GM21360 (cell line): Measurements from ENCODE around the gene PEX5.
A peak's percentile ranks its signal among the peaks of the same experiment; 100 is the strongest.

Experiments used
- ATAC-seq: cut with Tn5 transposase; IDR thresholded peaks from one replicate; pipeline ENCODE4 v1.9.1; 2021; ENCODE audit warnings: mild to moderate bottlenecking, moderate library complexity; ENCODE audit not compliant: unreplicated experiment

The PEX5 gene

DNA sequence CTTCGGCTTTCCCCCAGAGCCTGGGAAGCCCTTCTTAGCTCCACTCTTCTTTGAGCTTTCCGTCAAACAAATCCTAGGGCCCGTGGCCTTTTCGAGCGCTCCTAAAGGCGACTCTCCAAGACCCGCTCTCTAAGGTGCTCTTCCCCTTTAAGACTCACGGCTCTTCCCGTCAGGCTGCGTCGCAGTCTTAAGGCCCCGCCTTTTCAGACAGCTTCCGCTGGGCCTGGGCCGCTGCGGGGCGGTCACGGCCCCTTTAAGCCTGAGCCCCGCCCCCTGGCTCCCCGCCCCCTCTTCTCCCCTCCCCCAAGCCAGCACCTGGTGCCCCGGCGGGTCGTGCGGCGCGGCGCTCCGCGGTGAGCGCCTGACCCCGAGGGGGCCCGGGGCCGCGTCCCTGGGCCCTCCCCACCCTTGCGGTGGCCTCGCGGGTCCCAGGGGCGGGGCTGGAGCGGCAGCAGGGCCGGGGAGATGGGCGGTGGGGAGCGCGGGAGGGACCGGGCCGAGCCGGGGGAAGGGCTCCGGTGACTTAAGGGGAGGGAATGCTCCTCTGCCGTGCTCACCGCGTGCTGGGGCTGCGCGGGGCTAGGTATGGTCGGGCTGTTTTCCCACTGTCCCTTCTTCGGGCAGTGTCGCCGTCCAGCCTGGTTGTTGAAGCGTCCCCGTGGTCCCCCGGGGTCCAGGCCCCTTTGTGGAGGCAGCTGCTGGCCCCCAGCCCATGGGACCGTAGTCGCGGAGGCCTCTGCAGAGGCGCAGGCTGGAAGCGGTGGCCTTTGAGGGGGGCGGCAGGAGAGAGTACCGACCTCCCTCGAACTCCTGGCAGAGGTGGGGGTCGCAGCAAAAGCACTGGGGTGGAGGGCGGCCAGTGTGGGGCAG, at the start of gene PEX5:
PEX5 (plus strand) TSS at position 289 of the 870 bp plus-strand sequence. CDS start 692 bp downstream, outside the sequence.
- peak; percentile 88 for ATAC-seq

DNA sequence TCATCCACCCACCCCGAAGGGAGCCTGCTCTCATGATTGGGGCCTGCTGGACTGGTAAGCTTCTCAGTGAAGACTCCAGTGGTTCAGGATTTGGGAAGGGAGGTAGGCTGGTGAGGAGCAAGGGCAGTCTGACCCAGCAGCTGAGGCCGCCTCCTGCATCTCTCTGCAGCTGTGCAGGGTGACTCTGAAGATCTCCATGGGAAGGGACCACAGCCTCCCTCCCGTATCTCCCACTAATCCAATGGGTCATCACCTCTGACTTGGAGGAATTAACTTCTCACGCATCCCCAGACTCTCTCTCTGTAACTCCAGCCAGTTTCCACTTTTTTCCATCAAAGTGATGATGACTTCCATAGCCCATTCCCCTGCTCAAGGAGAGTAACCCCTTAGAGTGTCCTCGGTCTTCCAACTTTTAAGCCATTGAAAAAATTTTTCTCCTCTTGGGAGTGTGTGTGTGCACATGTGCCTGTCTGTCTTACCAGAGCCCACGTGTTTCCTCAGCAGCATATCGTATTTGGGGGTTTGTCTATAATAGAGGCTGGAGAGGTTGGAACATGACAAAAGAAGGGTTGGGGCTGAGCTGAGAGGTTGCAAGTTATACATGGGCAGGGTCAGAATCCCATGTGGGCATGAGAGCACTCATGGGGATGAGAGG, 48.0 kb upstream of the PEX5 start:
- ATAC-seq = no peak

GRCh38 chr12:7142056-7142644, 47.3 kb upstream of the PEX5 start:
- no peak for ATAC-seq

- ATAC-seq = no peak
Measured at GRCh38 chr12:7142809-7143465, 46.5 kb upstream of the PEX5 start.

DNA sequence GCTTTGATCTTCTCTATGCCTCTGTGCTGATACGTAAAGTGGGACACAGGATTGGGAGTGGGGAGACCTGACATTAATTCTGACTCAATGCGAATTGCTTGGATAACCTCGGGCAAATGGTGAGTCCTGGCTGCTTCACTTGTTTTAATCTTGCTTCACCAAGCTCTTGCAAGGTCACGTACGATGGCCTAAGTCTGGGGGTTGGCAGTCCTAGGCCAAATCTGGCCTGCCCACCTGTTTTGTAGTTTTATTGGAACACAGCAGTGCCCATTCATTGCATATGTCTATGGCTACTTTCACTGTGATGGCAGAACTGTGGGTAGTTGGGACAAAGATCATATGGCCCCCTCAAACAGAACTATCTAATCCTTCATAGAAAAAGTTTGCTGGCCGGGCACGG, 45.9 kb upstream of the PEX5 start:
- ATAC-seq = no peak

DNA sequence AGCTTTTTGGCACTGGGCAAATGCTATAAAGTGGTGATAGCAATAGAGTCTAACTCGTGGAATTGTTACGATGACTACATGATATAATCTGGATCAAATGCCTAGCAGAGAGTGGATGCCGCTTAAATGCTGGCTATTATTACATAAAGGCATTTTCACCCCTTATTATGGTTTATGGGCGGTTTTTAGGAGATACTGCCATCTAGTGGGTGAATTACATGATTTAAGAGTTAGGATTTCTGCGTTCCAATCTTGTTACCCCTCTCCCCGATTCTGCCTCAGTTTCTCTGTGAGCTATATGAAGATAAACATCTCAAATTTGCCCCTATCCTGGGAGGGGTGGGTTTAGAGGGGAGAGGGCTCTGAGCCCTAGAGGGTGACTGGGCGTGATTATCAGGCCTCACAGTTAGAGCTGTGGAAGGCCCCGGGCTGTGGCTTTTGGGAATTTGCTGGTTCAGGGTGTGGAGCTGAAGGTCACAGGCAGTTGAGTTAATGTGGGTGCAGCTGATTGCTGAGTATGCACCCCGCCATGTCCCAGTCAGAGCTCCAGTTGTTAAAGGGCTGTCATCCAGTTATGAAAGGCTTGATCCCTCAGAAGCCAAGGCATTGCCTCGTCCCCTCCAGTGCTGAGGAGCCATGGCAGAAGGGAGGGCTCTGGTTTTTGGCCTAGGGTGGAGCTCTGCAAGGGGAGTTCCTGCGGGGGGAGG, 44.9 kb upstream of the PEX5 start:
- ATAC-seq = no peak

DNA sequence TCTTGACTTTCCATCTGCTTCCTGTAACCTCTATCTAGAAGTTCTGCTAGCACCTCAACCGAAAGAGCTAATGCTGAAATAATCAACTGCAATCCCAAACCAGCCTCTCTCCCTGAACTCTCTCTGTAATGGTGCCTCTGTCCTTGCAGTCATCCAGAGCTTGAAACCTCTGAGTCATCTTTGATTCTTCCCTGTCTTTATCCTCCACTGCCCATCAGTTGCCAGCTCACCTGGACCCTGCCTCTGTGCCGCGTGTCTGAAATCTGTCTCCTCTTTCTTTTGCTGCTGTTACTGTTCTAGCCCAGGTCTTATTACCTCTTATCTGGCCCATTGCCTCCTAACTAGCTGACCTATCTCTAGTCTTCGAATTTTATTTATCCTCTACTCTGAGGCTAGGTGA, 43.8 kb upstream of the PEX5 start:
- ATAC-seq = no peak

GRCh38 chr12:7146228-7146627, 43.3 kb upstream of the PEX5 start:
- ATAC-seq = no peak

GRCh38 chr12:7146906-7147305, 42.6 kb upstream of the PEX5 start:
- no peak for ATAC-seq

DNA sequence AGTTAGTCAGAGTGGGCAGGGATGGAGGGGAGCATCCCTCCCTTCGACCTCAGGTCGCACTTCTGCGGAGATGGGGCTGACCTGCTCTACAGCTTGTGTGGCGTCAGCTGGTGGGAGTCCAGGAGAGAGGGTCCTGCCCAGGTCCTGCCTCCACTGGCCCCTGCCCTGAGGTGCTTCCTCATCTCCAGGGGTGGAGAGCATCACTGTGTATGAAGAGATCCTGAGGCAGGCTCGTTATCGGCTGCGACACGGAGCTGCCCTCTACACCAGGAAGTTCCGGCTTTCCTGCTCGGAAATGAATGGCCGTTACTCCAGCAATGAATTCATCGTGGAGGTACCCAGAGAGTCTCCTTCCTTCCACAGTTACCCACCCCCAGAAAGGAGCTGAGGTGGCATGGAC, 39.1 kb upstream of the PEX5 start:
- ATAC-seq = no peak

DNA sequence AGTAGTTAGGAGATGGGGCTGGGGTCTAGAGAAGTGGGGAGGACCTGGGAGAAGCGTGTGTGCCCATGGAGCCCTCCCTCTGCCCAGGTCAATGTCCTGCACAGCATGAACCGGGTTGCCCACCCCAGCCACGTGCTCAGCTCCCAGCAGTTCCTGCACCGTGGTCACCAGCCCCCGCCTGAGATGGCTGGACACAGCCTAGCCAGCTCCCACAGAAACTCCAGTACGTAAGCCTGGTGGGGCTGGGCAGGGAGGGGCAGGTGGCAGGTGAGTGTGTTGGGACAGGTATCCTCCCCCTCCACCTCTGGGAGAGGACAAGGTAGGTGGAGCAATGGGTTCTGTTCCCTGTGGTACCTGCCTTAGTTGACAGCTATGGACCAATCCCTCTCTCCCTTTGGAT, 38.6 kb upstream of the PEX5 start:
- ATAC-seq = no peak

GRCh38 chr12:7151532-7151931, 38.0 kb upstream of the PEX5 start:
- ATAC-seq = no peak

DNA sequence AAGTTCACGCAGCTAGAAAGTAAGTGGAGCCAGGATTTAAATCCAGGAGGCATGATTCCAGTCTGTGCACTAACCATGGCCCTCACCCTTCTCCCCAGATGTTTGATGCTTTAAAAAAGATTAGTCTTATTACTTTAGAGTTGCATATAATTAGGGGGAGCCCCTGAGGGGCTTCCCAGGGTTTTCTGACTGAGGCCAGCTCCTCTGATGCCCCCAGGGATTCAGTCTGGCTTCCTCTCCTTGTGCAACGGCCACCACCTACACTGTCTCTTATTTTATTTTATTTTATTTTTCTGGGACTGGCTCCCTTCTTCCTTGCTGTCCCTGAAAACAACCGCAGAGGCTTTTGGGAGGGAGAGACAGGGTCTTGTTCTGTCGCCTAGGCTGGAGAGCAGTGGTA, 36.7 kb upstream of the PEX5 start:
- ATAC-seq = no peak

GRCh38 chr12:7154042-7154441, 35.4 kb upstream of the PEX5 start:
- ATAC-seq = no peak

GRCh38 chr12:7154901-7155470, 34.5 kb upstream of the PEX5 start:
- no peak for ATAC-seq

DNA sequence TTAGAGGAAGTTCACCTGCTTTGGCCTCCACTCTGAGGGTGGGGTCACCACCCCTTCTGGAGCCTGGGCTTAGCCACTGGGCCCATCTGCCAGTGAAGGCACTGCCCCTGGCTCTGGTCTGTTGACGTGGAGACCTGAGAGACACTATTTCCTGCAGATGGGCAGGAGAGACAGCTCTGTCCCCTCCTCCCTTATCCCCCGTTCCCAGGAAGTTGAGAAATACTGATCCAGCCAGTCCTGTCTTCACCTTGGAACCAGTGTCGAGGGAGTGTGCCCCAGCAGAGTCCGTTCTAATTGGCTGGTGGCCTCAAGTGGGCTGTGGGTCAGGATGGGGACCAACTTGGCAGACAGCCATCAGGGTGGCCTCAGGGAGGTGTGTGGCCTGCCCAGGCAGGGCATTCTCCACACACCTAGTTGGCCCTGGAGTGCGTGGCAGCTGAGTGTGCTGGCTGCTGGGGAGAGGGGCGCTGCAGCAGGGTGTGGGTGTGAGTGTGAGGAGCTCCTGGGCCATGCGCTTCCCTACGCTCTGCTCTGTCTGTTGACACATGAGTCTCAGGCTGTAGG, 33.9 kb upstream of the PEX5 start:
- ATAC-seq = no peak

DNA sequence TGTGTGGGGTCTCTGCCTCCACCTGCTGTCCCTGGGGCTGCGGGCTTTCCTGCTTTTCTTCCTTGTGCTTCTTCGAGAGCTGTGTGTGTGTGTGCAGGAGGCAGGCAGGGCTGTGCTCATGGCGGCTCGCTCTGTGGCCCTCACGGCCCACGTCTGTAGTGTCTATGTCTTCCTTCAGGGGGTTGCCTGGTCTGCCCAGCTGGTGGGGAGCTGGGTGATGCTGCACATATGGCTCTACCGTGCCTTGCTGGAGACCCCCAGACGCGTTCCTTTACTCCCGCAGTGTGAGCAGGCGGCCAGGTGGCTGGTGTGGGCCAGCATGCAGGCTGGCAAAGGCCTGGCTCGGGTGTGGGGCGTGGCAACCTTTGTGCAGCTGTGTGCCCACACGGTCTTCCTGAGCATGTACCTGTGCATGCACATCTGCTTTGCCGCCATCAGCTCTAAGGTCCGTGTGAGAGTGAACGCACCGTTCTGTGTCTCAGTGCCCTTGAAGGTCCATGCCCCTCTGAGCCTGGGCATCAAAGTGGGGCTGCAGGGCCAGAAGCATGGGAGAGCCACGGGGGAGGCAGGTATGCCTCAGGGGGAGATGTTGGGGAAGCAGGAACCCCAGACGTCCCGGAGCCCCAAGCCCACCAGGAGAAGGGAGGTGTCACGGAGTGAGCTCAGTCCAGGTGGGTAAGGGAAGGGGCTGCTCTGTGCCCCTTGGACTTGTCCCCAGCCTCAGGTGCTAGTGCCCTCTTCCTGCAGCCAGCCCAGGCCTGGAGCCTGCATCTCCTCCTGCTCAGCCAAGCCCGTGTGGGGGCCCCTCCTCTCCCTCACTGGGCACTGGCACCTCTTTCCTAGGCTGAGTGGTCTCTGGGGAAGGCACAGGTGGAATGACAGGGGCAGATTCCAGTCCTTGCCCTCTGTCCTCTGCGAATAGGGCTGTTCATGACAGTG, 33.0 kb upstream of the PEX5 start:
- ATAC-seq = no peak

DNA sequence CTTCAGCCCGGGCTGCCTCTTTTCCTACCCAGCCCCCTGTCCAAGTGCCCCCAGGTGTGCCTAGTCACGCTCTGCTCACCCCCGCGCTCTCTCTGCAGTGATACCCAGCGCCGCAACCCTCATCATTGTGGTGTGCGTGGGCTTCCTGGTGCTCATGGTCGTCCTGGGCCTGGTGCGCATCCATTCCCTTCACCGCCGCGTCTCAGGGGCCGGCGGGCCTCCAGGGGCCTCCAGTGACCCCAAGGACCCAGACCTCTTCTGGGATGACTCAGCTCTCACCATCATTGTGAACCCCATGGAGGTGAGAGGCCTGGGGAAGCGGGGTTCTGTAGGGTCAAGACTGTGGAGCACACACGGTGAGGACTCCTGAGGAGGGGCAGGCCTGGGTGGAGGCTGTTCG, 32.1 kb upstream of the PEX5 start:
- ATAC-seq = no peak
